IMR-90 (cell line): ENCODE data around the gene DOCK1. TPM values are rescaled to one million over a fixed set of nuclear protein-coding genes. Genes with fewer than 3 reads are reported as not detected.

Source experiments
- ATAC-seq: fragments of 200-7000 bp; cut with Tn5 transposase; 2 replicates; pipeline ENCODE4 v1.9.1; 2020; ENCODE audit warnings: low read depth, mild to moderate bottlenecking, moderate library complexity
- BruUV-seq: library from RNA; stranded (reverse); fragments of 400-500 nt; replicated peaks from 2 replicates; lab custom pipeline; 2021; lab: Mats Ljungman, UMichigan
- CTCF ChIA-PET: fragments of 300-600 bp; formaldehyde crosslinking; extraction: SDS; loops from one replicate; lab custom pipeline; 2021; ENCODE audit warnings: antibody characterized with exemption; lab: Yijun Ruan, JAX
- POLR2A ChIA-PET: fragments of 300-600 bp; sonication (Branson Sonifier 250); formaldehyde crosslinking; loops from one replicate; lab custom pipeline; 2022; ENCODE audit warnings: antibody characterized with exemption; ENCODE audit not compliant: unreplicated experiment; lab: Charles Lee
- DNase-seq: peaks from one replicate; pipeline ENCODE4 v3.0.0; 2013
- H2AFZ ChIP-seq: replicated peaks from 2 replicates; pipeline ENCODE3; 2013; ENCODE audit warnings: low read length, mild to moderate bottlenecking; ENCODE audit not compliant: poor library complexity
- H2AK5ac ChIP-seq: 2 replicates; pipeline ENCODE4 v1.6.1; 2013; ENCODE audit warnings: low read depth, low read length, inconsistent platforms
- H2AK9ac ChIP-seq: replicated peaks from 2 replicates; pipeline ENCODE3; 2013; ENCODE audit warnings: mild to moderate bottlenecking, low read depth, low read length, moderate library complexity; ENCODE audit not compliant: poor library complexity
- H2BK120ac ChIP-seq: 2 replicates; pipeline ENCODE4 v1.6.1; 2013; ENCODE audit warnings: low read depth, low read length, inconsistent platforms
- H2BK15ac ChIP-seq: 3 replicates; pipeline ENCODE4 v1.6.1; 2013; ENCODE audit warnings: low read depth, low read length, inconsistent platforms
- H2BK20ac ChIP-seq: 2 replicates; pipeline ENCODE4 v1.6.1; 2013; ENCODE audit warnings: low read depth, mild to moderate bottlenecking, inconsistent platforms, low read length, moderate library complexity
- H2BK5ac ChIP-seq: 2 replicates; pipeline ENCODE4 v1.6.1; 2013; ENCODE audit warnings: mild to moderate bottlenecking, low read depth, low read length, inconsistent platforms; ENCODE audit not compliant: poor library complexity, severe bottlenecking
- H3K14ac ChIP-seq: replicated peaks from 2 replicates; pipeline ENCODE4 v1.6.1; 2013; ENCODE audit warnings: low read depth, low read length, inconsistent platforms
- H3K18ac ChIP-seq: 2 replicates; pipeline ENCODE4 v1.6.1; 2013; ENCODE audit warnings: low read depth, low read length, control low read depth
- H3K23ac ChIP-seq: 2 replicates; pipeline ENCODE4 v1.6.1; 2013; ENCODE audit warnings: low read depth, low read length, inconsistent platforms
- H3K27ac ChIP-seq: 2 replicates; pipeline ENCODE4 v1.5.1; 2013; ENCODE audit warnings: mild to moderate bottlenecking, control low read depth, low read length; ENCODE audit not compliant: insufficient read depth
- H3K27me3 ChIP-seq: 2 replicates; pipeline ENCODE4 v1.6.1; 2013; ENCODE audit warnings: low read length; ENCODE audit not compliant: control insufficient read depth, insufficient read depth
- H3K36me3 ChIP-seq: 2 replicates; pipeline ENCODE4 v1.6.1; 2013; ENCODE audit warnings: low read length, mixed read lengths; ENCODE audit not compliant: control insufficient read depth, insufficient read depth
- H3K4ac ChIP-seq: 2 replicates; pipeline ENCODE4 v1.6.1; 2013; ENCODE audit warnings: low read depth, low read length, inconsistent platforms
- H3K4me1 ChIP-seq: 2 replicates; pipeline ENCODE4 v1.6.1; 2013; ENCODE audit warnings: low read length, mixed read lengths; ENCODE audit not compliant: control insufficient read depth, insufficient read depth
- H3K4me2 ChIP-seq: 2 replicates; pipeline ENCODE4 v1.6.1; 2013; ENCODE audit warnings: low read depth, mild to moderate bottlenecking, control low read depth, low read length, moderate library complexity
- H3K4me3 ChIP-seq: 2 replicates; pipeline ENCODE4 v1.5.1; 2013; ENCODE audit warnings: low read depth, mild to moderate bottlenecking, control low read depth, low read length, moderate library complexity; ENCODE audit not compliant: insufficient read depth
- H3K56ac ChIP-seq: 2 replicates; pipeline ENCODE4 v1.6.1; 2013; ENCODE audit warnings: low read length, inconsistent platforms; ENCODE audit not compliant: insufficient read depth; ENCODE audit errors: extremely low read depth
- H3K79me1 ChIP-seq, 2 experiments: 2 replicates each; pipeline ENCODE4 v1.6.1; 2013; ENCODE audit warnings: low read length in 2 of 2, inconsistent platforms in 1 of 2, low read depth in 1 of 2
- H3K9ac ChIP-seq: 2 replicates; pipeline ENCODE4 v1.6.1; 2013; ENCODE audit warnings: low read depth, low read length, control low read depth
- H3K9me1 ChIP-seq: 2 replicates; pipeline ENCODE4 v1.6.1; 2013; ENCODE audit warnings: low read length, inconsistent platforms; ENCODE audit not compliant: insufficient read depth
- H3K9me3 ChIP-seq: 2 replicates; pipeline ENCODE4 v1.6.1; 2013; ENCODE audit warnings: low read length; ENCODE audit not compliant: control insufficient read depth, insufficient read depth
- H4K20me1 ChIP-seq: 2 replicates; pipeline ENCODE4 v1.6.1; 2013; ENCODE audit warnings: low read length, inconsistent platforms; ENCODE audit not compliant: insufficient read depth
- H4K5ac ChIP-seq: 2 replicates; pipeline ENCODE4 v1.6.1; 2013; ENCODE audit warnings: mild to moderate bottlenecking, low read depth, low read length, control low read depth
- H4K8ac ChIP-seq, 2 experiments: 2 replicates each; pipeline ENCODE4 v1.6.1; 2013; ENCODE audit warnings: low read depth in 2 of 2, low read length in 2 of 2, control low read depth in 1 of 2, inconsistent platforms in 1 of 2
- H4K91ac ChIP-seq: 2 replicates; pipeline ENCODE4 v1.6.1; 2013; ENCODE audit warnings: low read depth, low read length, inconsistent platforms; ENCODE audit not compliant: insufficient read depth
- BHLHE40 ChIP-seq: fragments of 150-350 bp; IDR thresholded peaks from 2 replicates; pipeline ENCODE4 v1.6.1; 2016; ENCODE audit warnings: mild to moderate bottlenecking, low read depth, low read length
- CEBPB ChIP-seq: IDR thresholded peaks from 2 replicates; pipeline ENCODE4 v1.6.1; 2012; ENCODE audit warnings: low read depth, low read length, improper control_type of control experiment
- CTCF ChIP-seq: conservative IDR thresholded peaks from 2 replicates; pipeline ENCODE4 v1.5.1; 2012; ENCODE audit warnings: mild to moderate bottlenecking, low read depth, low read length, improper control_type of control experiment
- ELK1 ChIP-seq: fragments of 150-350 bp; IDR thresholded peaks from 2 replicates; pipeline ENCODE4 v1.6.1; 2016; ENCODE audit warnings: low read depth, mild to moderate bottlenecking, low read length, moderate library complexity, borderline replicate concordance
- FOS ChIP-seq: fragments of 150-350 bp; IDR thresholded peaks from 2 replicates; pipeline ENCODE4 v1.6.1; 2016; ENCODE audit warnings: low read depth, low read length
- MAFK ChIP-seq: IDR thresholded peaks from 2 replicates; pipeline ENCODE4 v1.6.1; 2012; ENCODE audit warnings: low read depth, low read length, improper control_type of control experiment
- MAZ ChIP-seq: IDR thresholded peaks from 2 replicates; pipeline ENCODE4 v1.6.1; 2012; ENCODE audit warnings: low read depth, mild to moderate bottlenecking, low read length, improper control_type of control experiment, moderate library complexity, borderline replicate concordance
- NFE2L2 ChIP-seq: fragments of 150-350 bp; IDR thresholded peaks from 2 replicates; pipeline ENCODE4 v1.6.1; 2016; ENCODE audit warnings: low read depth, mild to moderate bottlenecking, low read length
- POLR2A ChIP-seq: IDR thresholded peaks from 2 replicates; pipeline ENCODE4 v1.6.1; 2012; ENCODE audit warnings: mild to moderate bottlenecking, low read depth, low read length
- RAD21 ChIP-seq: IDR thresholded peaks from 2 replicates; pipeline ENCODE4 v1.6.1; 2012; ENCODE audit warnings: low read length, improper control_type of control experiment
- RCOR1 ChIP-seq: IDR thresholded peaks from 2 replicates; pipeline ENCODE4 v1.6.1; 2012; ENCODE audit warnings: mild to moderate bottlenecking, low read length, improper control_type of control experiment; ENCODE audit not compliant: insufficient replicate concordance
- RFX5 ChIP-seq: IDR thresholded peaks from 2 replicates; pipeline ENCODE4 v1.8.0; 2012; ENCODE audit warnings: low read depth, mild to moderate bottlenecking, low read length, moderate library complexity
- SMC3 ChIP-seq: fragments of 150-350 bp; IDR thresholded peaks from 2 replicates; pipeline ENCODE4 v1.6.1; 2016; ENCODE audit warnings: low read depth, mild to moderate bottlenecking, antibody characterized with exemption, low read length, moderate library complexity
- USF2 ChIP-seq: fragments of 150-350 bp; IDR thresholded peaks from 2 replicates; pipeline ENCODE4 v1.6.1; 2017; ENCODE audit warnings: mild to moderate bottlenecking, antibody characterized with exemption, low read length, low read depth
- WGBS, 2 experiments: methylation state at CpG; one replicate each; pipeline versions ENCODE4 v1.1.5 to v1.1.7; 2013; ENCODE audit warnings: missing lambda C conversion rate in 2 of 2; ENCODE audit not compliant: insufficient read length in 1 of 2; ENCODE audit errors: extremely low coverage in 2 of 2; 5-methylcytosine and 5-hydroxymethylcytosine counted together
- dilution Hi-C: fragments of 300-500 bp; cut with HindIII; formaldehyde crosslinking; loops from one replicate; pipeline ENCODE4 v1.14.3; 2018; ENCODE audit warnings: low sequenced_read_pairs; ENCODE audit not compliant: unreplicated experiment
- in situ Hi-C: fragments of 300-500 bp; cut with MboI; formaldehyde crosslinking; loops from 3 replicates; pipeline ENCODE4 v1.14.3; 2019; ENCODE audit warnings: low sequenced_read_pairs, inconsistent platforms, mixed read lengths
- intact Hi-C: fragments of 100-400 bp; cut with micrococcal nuclease; formaldehyde crosslinking; loops from 2 replicates; pipeline ENCODE4 v1.10.0; 2022
- polyA plus RNA-seq, 3 experiments: library from polyadenylated mRNA; depleted of rRNA; stranded (reverse); fragments of >200 nt; gene quantifications; 2 replicates each; pipeline ENCODE4 v1.2.3, GENCODE V29; 2012; ENCODE audit warnings: low replicate concordance in 1 of 3
- total RNA-seq: library from RNA; depleted of rRNA; stranded (reverse); fragments of >200 nt; gene quantifications from 2 replicates; pipeline ENCODE4 v1.2.3, GENCODE V29; 2012

The DOCK1 gene
- total and polyA plus RNA-seq, 2 of the 4 experiments (the other 2 are of a cell fraction), result 28.2 to 71.0 TPM

GRCh38 chr10:127449490-127449889, 544.3 kb downstream of the DOCK1 start:
- Histone ChIP-seq H3K79me1 (no peaks in the 10 kb centered on the region), H2AFZ (no peak overlapping the region), H3K4me3 (no peak overlapping the region), H3K9me1 (no peaks in the 10 kb centered on the region; the same call in 1 of the 2 replicates), H2BK5ac (no peak overlapping the region), H3K4ac (no peak overlapping the region), H2AK5ac (no peak overlapping the region), H3K27ac (no peak overlapping the region), H3K9ac (no peak overlapping the region), H3K56ac (no peak overlapping the region), H3K36me3 (peaks cover 48% of the 10 kb centered on the region), H3K9me3 (no peaks in the 10 kb centered on the region), H4K91ac (no peak overlapping the region), H3K23ac (no peak overlapping the region), H4K8ac (no peak overlapping the region), H4K20me1 (no peaks in the 10 kb centered on the region), H2BK120ac (no peak overlapping the region), H2BK20ac (no peak overlapping the region), H3K18ac (no peak overlapping the region), H3K27me3 (no peaks in the 10 kb centered on the region), H2BK15ac (no peak overlapping the region), H4K5ac (no peak overlapping the region), H3K14ac (no peak overlapping the region), H3K4me2 (no peak overlapping the region), H3K4me1 (no peaks in the 10 kb centered on the region), H2AK9ac (no peak overlapping the region)
- DNase-seq, result no peak
- dilution Hi-C loops, result no loop called here
- no TSS peak for BruUV-seq
- POLR2A ChIA-PET, result interaction anchor here (0.5 kb wide), 1 partner anchor 1571 kb away, joined by 8 read pairs; no protein-coding TSS in a partner anchor
- intact Hi-C loops, result no loop called here
- in situ Hi-C loops, result no loop called here
- WGBS, 2 experiments, result no CpG with 5 or more reads among the region's 3 CpGs
- TF ChIP-seq CTCF (no peak), RAD21 (no peak), MAFK (no peak), NFE2L2 (no peak), RCOR1 (no peak), ELK1 (no peak), SMC3 (no peak), FOS (no peak), USF2 (no peak), BHLHE40 (no peak), CEBPB (no peak), RFX5 (no peak), MAZ (no peak), POLR2A (no peak)
- ATAC-seq, result no peak
- CTCF ChIA-PET, result no interaction called here
